Chondrocyte (in vitro differentiated cells): ENCODE data around the gene NSMCE4A. TPM values are rescaled to one million over a fixed set of nuclear protein-coding genes. Genes with fewer than 3 reads are reported as not detected.
"Not testable (repeated sequence)": the region's sequence is repeated elsewhere in the genome, so short reads cannot be mapped to it uniquely, and the experiment has no call there.

ENCODE experiments used
- DNase-seq: peaks from one replicate; pipeline ENCODE4 v3.0.0; 2021; ENCODE audit warnings: mixed read lengths, low spot score
- H3K27ac Mint-ChIP-seq: one replicate; pipeline ENCODE4 v1.8.0; 2021; ENCODE audit warnings: mild to moderate bottlenecking, moderate library complexity, mixed read lengths; ENCODE audit not compliant: unreplicated experiment
- H3K27me3 Mint-ChIP-seq: 2 replicates; pipeline ENCODE4 v1.8.0; 2021; ENCODE audit warnings: low read depth, mixed read lengths
- H3K36me3 Mint-ChIP-seq: 2 replicates; pipeline ENCODE4 v1.8.0; 2021; ENCODE audit warnings: low read depth, mixed read lengths
- H3K4me1 Mint-ChIP-seq: 2 replicates; pipeline ENCODE4 v1.8.0; 2021; ENCODE audit warnings: low read depth, mild to moderate bottlenecking, mixed read lengths
- H3K4me3 Mint-ChIP-seq: one replicate; pipeline ENCODE4 v1.8.0; 2021; ENCODE audit warnings: mild to moderate bottlenecking, moderate library complexity, mixed read lengths; ENCODE audit not compliant: unreplicated experiment
- H3K9me3 Mint-ChIP-seq: 2 replicates; pipeline ENCODE4 v1.8.0; 2021; ENCODE audit warnings: low read depth, mixed read lengths
- total RNA-seq: library from RNA; stranded (reverse); gene quantifications from 3 replicates; pipeline ENCODE4 v1.2.1, GENCODE V29; 2021
- TF ChIP-seq, protein P1 (sequence below): fragments of 200-600 bp; sonication (generic); IDR thresholded peaks from 2 replicates; pipeline ENCODE4 v1.5.0; 2021; ENCODE audit warnings: antibody characterized with exemption, mild to moderate bottlenecking, moderate library complexity

The NSMCE4A gene
- total RNA-seq, 1 donor from 2014 or later: 24.8 TPM

DNA sequence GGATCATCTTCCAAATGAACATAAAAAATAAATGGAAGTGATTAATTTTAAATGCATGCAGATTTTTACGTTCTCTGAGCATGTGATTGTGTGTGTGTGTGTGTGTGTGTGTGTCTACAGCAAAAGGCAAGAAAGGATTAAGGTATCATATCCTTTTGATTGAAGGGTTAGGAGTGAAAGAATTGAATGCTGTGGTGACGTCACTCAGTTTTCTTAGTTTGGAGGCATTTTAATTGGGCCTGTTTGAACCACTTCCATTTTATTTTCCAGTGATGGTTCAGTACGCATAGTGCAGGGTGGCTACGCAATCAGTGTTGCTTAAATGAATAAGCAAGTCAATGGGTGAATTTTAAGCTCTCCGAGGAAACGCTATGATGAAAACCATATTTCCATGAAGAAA lies 45.2 kb upstream of the NSMCE4A start:
- H3K27me3 Mint-ChIP-seq: peaks cover 6% of the 10 kb centered on the region
- no peak overlapping the region for H3K27ac Mint-ChIP-seq
- H3K4me3 Mint-ChIP-seq: no peak overlapping the region
- TF ChIP-seq, protein P1, sequence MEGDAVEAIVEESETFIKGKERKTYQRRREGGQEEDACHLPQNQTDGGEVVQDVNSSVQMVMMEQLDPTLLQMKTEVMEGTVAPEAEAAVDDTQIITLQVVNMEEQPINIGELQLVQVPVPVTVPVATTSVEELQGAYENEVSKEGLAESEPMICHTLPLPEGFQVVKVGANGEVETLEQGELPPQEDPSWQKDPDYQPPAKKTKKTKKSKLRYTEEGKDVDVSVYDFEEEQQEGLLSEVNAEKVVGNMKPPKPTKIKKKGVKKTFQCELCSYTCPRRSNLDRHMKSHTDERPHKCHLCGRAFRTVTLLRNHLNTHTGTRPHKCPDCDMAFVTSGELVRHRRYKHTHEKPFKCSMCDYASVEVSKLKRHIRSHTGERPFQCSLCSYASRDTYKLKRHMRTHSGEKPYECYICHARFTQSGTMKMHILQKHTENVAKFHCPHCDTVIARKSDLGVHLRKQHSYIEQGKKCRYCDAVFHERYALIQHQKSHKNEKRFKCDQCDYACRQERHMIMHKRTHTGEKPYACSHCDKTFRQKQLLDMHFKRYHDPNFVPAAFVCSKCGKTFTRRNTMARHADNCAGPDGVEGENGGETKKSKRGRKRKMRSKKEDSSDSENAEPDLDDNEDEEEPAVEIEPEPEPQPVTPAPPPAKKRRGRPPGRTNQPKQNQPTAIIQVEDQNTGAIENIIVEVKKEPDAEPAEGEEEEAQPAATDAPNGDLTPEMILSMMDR: no peak
- no peaks in the 10 kb centered on the region for H3K4me1 Mint-ChIP-seq
- DNase-seq: no peak
- no peaks in the 10 kb centered on the region for H3K9me3 Mint-ChIP-seq
- no peaks in the 10 kb centered on the region for H3K36me3 Mint-ChIP-seq

DNA sequence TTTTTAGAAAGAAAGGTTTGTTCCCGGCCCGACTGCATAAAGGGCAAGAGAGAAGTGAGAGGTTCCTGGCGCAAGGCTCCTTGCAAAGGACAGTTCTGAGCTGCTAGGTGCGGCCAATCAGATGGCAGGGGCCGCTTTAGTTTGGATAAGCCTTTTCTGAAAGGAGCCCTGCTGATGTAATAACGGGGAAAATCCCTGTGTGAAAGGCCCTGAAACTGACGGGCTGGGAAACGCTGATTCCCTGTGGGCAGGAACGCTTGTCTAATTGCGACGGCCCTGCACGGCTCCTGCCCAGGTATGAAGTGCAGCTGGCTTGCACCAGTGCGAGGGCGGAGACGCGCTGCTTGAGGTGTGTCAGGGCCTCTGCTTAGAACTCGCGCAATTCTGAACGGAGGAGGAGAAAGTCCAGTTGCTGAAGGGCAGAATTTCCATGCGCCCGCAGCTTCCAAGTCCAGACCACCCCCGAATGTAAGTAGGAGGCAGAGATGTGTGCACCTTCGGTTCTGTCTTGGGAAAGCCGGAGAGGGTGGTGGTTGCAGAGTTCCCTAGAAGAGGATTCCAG lies 44.5 kb upstream of the NSMCE4A start:
- TF ChIP-seq, protein P1: no peak
- H3K27me3 Mint-ChIP-seq: peaks cover 6% of the 10 kb centered on the region
- DNase-seq: no peak
- H3K27ac Mint-ChIP-seq: no peak overlapping the region
- no peaks in the 10 kb centered on the region for H3K36me3 Mint-ChIP-seq
- H3K4me3 Mint-ChIP-seq: no peak overlapping the region
- H3K9me3 Mint-ChIP-seq: no peaks in the 10 kb centered on the region
- no peaks in the 10 kb centered on the region for H3K4me1 Mint-ChIP-seq

DNA sequence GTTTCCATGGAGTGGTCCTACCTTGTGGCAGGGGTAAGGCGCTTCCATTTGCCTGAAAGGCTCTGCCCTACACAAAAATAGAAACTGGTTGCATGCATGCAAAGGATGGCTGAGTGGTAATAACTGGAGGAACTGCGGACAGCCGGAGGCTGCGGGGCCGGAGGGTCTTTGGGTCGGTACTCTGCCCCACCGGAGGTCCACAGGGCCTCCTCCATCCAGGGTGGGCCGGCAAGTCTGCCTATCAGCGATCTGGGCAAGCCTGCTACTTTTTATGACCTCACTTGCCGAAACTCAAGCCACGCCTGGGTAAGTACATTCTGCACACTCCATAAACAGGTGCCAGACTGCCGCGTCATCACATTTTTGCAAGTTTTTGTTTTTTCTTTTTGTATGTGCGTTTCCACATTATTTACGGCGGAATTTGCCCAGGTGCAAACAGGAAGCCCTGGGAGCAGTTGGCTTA lies 44.0 kb upstream of the NSMCE4A start:
- DNase-seq: no peak
- Mint-ChIP-seq H3K36me3 (no peaks in the 10 kb centered on the region), H3K9me3 (no peaks in the 10 kb centered on the region), H3K4me1 (no peaks in the 10 kb centered on the region), H3K27me3 (peaks cover 6% of the 10 kb centered on the region), H3K27ac (no peak overlapping the region), H3K4me3 (no peak overlapping the region)
- TF ChIP-seq, protein P1: no peak

DNA sequence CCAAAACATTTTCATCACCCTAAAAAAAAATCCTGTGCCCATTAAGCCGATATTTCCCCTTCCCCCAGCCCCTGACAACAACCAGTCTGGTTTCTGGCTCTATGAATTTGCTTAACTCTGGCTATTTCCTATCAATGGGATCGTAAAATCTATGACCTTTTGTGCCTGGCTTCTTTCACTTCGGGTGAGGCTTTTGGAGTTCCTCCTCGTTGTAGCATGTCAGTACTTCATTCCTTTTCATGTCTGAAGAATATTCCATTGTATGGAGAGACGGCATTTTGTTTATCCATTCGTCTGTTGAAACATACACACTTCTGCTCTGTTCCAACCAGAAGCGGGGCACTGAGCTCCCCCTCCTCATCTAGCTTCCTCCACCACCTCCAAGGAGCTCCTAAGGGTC lies 43.5 kb upstream of the NSMCE4A start:
- H3K4me3 Mint-ChIP-seq: no peak overlapping the region
- H3K9me3 Mint-ChIP-seq: no peaks in the 10 kb centered on the region
- peaks cover 6% of the 10 kb centered on the region for H3K27me3 Mint-ChIP-seq

DNA sequence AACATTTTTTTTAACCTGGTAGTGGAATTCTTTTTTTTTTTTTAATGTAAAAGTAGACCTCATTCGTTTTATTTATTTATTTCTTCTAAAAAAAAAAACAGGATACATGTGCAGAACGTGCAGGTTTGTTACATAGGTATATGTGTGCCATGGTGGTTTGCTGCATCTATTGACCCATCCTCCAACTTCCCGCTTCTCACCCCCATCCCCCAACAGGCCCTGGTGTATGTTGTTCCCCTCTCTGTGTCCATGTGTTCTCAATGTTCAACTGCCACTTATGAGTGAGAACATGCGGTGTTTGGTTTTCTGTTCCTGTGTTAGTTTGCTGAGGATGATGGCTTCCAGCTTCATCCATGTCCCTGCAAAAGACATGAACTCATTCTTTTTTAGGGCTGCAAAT lies 42.9 kb upstream of the NSMCE4A start:
- DNase-seq, H3K27ac Mint-ChIP-seq, H3K9me3 Mint-ChIP-seq, H3K36me3 Mint-ChIP-seq, H3K4me1 Mint-ChIP-seq, H3K27me3 Mint-ChIP-seq, H3K4me3 Mint-ChIP-seq: not testable (repeated sequence)

More for the DNA sequence above, 43.5 kb upstream of the NSMCE4A start:
- H3K27ac Mint-ChIP-seq: no peak overlapping the region
- TF ChIP-seq, protein P1: no peak
- DNase-seq: no peak
- no peaks in the 10 kb centered on the region for H3K36me3 Mint-ChIP-seq
- H3K4me1 Mint-ChIP-seq: no peaks in the 10 kb centered on the region

- no peaks in the 10 kb centered on the region for H3K4me1 Mint-ChIP-seq
- peaks cover 6% of the 10 kb centered on the region for H3K27me3 Mint-ChIP-seq
- no peak overlapping the region for H3K27ac Mint-ChIP-seq
- H3K36me3 Mint-ChIP-seq: no peaks in the 10 kb centered on the region
- no peak for DNase-seq
- no peaks in the 10 kb centered on the region for H3K9me3 Mint-ChIP-seq
- TF ChIP-seq, protein P1: no peak
- H3K4me3 Mint-ChIP-seq: no peak overlapping the region
Measured at GRCh38 chr10:122014652-122015248, 39.7 kb upstream of the NSMCE4A start.
